Activated CD4-positive, alpha-beta T cell treated with anti-CD3 and anti-CD28 coated beads, Interleukin-2, Interleukin-4, amounts not matched to agents 100 ng/mL and 50 ng/mL, durations not matched to agents 16 hours and 8 hours (primary cell): ENCODE data around the gene CRBN.

Experiments
- DNase-seq: peaks from one replicate; pipeline ENCODE4 v3.0.0-alpha.2; 2020; ENCODE audit warnings: low spot score

Gene CRBN

GRCh38 chr3:3170998-3171397 is 8.5 kb downstream of the CRBN start:
- DNase-seq = peak; percentile 42

GRCh38 chr3:3165650-3166049 is 13.8 kb downstream of the CRBN start:
- no peak for DNase-seq

- DNase-seq = peak; percentile 35
These were observed 14.2 kb downstream of the CRBN start for GRCh38 chr3:3165241-3165640.

GRCh38 chr3:3160826-3161225 is 18.7 kb downstream of the CRBN start:
- no peak for DNase-seq

GRCh38 chr3:3157484-3157883 is 22.0 kb downstream of the CRBN start:
- no peak for DNase-seq

GRCh38 chr3:3154879-3155610 is 24.4 kb downstream of the CRBN start:
- no peak for DNase-seq

- DNase-seq = no peak
These were observed 28.0 kb downstream of the CRBN start for GRCh38 chr3:3151513-3151912.

- DNase-seq = no peak
These were observed 29.9 kb downstream of the CRBN start for GRCh38 chr3:3149560-3149959.

GRCh38 chr3:3145831-3146230 is 33.7 kb downstream of the CRBN start:
- no peak for DNase-seq

GRCh38 chr3:3141939-3142338 is 37.6 kb downstream of the CRBN start:
- no peak for DNase-seq

GRCh38 chr3:3137526-3137925 is 42.0 kb downstream of the CRBN start:
- no peak for DNase-seq

GRCh38 chr3:3134750-3135448 is 44.6 kb downstream of the CRBN start:
- no peak for DNase-seq

- no peak for DNase-seq
These were observed 46.0 kb downstream of the CRBN start for GRCh38 chr3:3133500-3133899.

- DNase-seq = peak; percentile 48
These were observed 49.9 kb downstream of the CRBN start for GRCh38 chr3:3129579-3129978.

- DNase-seq = peak; percentile 44
These were observed 52.0 kb downstream of the CRBN start for GRCh38 chr3:3127432-3128010.

GRCh38 chr3:3126477-3127431 is 52.7 kb downstream of the CRBN start, which contains the start of gene TRNT1:
TSS of gene TRNT1 (plus strand) at chr3:3126940. CDS start at chr3:3129041, 2,101 bp downstream.
- DNase-seq = peak; percentile 95

- no peak for DNase-seq
These were observed 53.5 kb downstream of the CRBN start for GRCh38 chr3:3125977-3126376.

GRCh38 chr3:3119393-3119851 is 60.1 kb downstream of the CRBN start:
- DNase-seq = peak; percentile 43

GRCh38 chr3:3117651-3118050 is 61.8 kb downstream of the CRBN start:
- no peak for DNase-seq

GRCh38 chr3:3113042-3113709 is 66.3 kb downstream of the CRBN start:
- DNase-seq = no peak

- no peak for DNase-seq
These were observed 68.6 kb downstream of the CRBN start for GRCh38 chr3:3110749-3111361.
